ENCODE results near the gene HLA-F.

GRCh38 chr6:29743025-29743424, 19.8 kb downstream of the HLA-F start:
- no peak for TF ChIP-seq CTCF (IDR thresholded peaks at IDR 0.05)
- TF ChIP-seq, protein P1, sequence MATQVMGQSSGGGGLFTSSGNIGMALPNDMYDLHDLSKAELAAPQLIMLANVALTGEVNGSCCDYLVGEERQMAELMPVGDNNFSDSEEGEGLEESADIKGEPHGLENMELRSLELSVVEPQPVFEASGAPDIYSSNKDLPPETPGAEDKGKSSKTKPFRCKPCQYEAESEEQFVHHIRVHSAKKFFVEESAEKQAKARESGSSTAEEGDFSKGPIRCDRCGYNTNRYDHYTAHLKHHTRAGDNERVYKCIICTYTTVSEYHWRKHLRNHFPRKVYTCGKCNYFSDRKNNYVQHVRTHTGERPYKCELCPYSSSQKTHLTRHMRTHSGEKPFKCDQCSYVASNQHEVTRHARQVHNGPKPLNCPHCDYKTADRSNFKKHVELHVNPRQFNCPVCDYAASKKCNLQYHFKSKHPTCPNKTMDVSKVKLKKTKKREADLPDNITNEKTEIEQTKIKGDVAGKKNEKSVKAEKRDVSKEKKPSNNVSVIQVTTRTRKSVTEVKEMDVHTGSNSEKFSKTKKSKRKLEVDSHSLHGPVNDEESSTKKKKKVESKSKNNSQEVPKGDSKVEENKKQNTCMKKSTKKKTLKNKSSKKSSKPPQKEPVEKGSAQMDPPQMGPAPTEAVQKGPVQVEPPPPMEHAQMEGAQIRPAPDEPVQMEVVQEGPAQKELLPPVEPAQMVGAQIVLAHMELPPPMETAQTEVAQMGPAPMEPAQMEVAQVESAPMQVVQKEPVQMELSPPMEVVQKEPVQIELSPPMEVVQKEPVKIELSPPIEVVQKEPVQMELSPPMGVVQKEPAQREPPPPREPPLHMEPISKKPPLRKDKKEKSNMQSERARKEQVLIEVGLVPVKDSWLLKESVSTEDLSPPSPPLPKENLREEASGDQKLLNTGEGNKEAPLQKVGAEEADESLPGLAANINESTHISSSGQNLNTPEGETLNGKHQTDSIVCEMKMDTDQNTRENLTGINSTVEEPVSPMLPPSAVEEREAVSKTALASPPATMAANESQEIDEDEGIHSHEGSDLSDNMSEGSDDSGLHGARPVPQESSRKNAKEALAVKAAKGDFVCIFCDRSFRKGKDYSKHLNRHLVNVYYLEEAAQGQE (IDR thresholded peaks at IDR 0.05; ENCODE audit: low read depth, low read length), result no peak
- no peak for TF ChIP-seq ELF1 (IDR thresholded peaks at IDR 0.05)
- TF ChIP-seq POLR2AphosphoS5 (IDR thresholded peaks at IDR 0.05; ENCODE audit: low read depth, low read length), result no peak
- TF ChIP-seq EP300 (IDR thresholded peaks at IDR 0.05; ENCODE audit: borderline replicate concordance in 1 of 2, low read depth in 1 of 2, low read length in 1 of 2), result no peak
- TF ChIP-seq YY1 (IDR thresholded peaks at IDR 0.05; ENCODE audit: low read depth), result no peak
- TF ChIP-seq, protein P2, sequence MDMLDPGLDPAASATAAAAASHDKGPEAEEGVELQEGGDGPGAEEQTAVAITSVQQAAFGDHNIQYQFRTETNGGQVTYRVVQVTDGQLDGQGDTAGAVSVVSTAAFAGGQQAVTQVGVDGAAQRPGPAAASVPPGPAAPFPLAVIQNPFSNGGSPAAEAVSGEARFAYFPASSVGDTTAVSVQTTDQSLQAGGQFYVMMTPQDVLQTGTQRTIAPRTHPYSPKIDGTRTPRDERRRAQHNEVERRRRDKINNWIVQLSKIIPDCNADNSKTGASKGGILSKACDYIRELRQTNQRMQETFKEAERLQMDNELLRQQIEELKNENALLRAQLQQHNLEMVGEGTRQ (IDR thresholded peaks at IDR 0.05; ENCODE audit: borderline replicate concordance, low read depth, low read length), result no peak
- TF ChIP-seq RXRA (IDR thresholded peaks at IDR 0.05; ENCODE audit: borderline replicate concordance, low read depth), result no peak
- no peak for TF ChIP-seq NFIC (IDR thresholded peaks at IDR 0.05; ENCODE audit: borderline replicate concordance)
- TF ChIP-seq FOSL2 (IDR thresholded peaks at IDR 0.05; ENCODE audit: borderline replicate concordance, low read depth), result no peak
- TF ChIP-seq TAF1 (IDR thresholded peaks at IDR 0.05; ENCODE audit: borderline replicate concordance, low read depth, low read length), result no peak
- no peak for TF ChIP-seq FOXJ3 (CRISPR knock-in tag; IDR thresholded peaks at IDR 0.05)
- TF ChIP-seq TCF12 (IDR thresholded peaks at IDR 0.05), result no peak
- TF ChIP-seq SIN3A (IDR thresholded peaks at IDR 0.05; ENCODE audit: borderline replicate concordance, low read depth, low read length), result no peak

All from SK-N-SH (cell line).